HCT116 (cell line): ENCODE data around the gene NLGN4Y. TPM values are rescaled to one million over a fixed set of nuclear protein-coding genes. Genes with fewer than 3 reads are reported as not detected.

Experiments
- ATAC-seq: fragments of 200-7000 bp; cut with Tn5 transposase; 2 replicates; pipeline ENCODE4 v1.9.1; 2020; ENCODE audit warnings: mild to moderate bottlenecking, moderate library complexity
- BruUV-seq: library from RNA; stranded (reverse); fragments of 400-500 nt; replicated peaks from 2 replicates; lab custom pipeline; 2021; lab: Mats Ljungman, UMichigan
- CTCF ChIA-PET: fragments of 300-600 bp; sonication (Branson Sonifier 250); formaldehyde crosslinking; loops from one replicate; lab custom pipeline; 2021; ENCODE audit warnings: antibody characterized with exemption; lab: Charles Lee
- POLR2A ChIA-PET: fragments of 300-600, 350-600 bp; sonication (Branson Sonifier 250); formaldehyde crosslinking; loops from one replicate; lab custom pipeline; 2021; ENCODE audit warnings: antibody characterized with exemption; lab: Charles Lee
- RAD21 ChIA-PET, 2 experiments: fragments of 300-600 bp; sonication (Branson Sonifier 250); formaldehyde crosslinking; loops; one replicate each; lab custom pipeline; 2023; ENCODE audit warnings: low total read pairs in 2 of 2; ENCODE audit not compliant: uncharacterized antibody in 2 of 2, unreplicated experiment in 2 of 2, low non-redundant PET in 1 of 2; lab: Charles Lee
- DNase-seq: peaks from one replicate; pipeline ENCODE4 v3.0.0-alpha.2; 2010; ENCODE audit warnings: low read depth, low spot score
- H2AFZ ChIP-seq: fragments of 200-600 bp; shearing (Covaris generic), sonication (generic); 2 replicates; pipeline ENCODE4 v1.6.1; 2017; ENCODE audit warnings: low read depth, mixed run types, mixed read lengths, antibody characterized with exemption, low read length; ENCODE audit not compliant: poor library complexity, severe bottlenecking
- H3K27ac ChIP-seq: 2 replicates; pipeline ENCODE4 v1.5.1; 2012; ENCODE audit warnings: low read depth, low read length
- H3K27me3 ChIP-seq: fragments of 200-600 bp; sonication (generic); 2 replicates; pipeline ENCODE4 v1.6.1; 2016; ENCODE audit warnings: mixed run types, low read length, mixed read lengths; ENCODE audit not compliant: insufficient read depth
- H3K36me3 ChIP-seq, 2 experiments: fragments of 200-500 bp in 1 of 2; fragments of 200-600 bp in 1 of 2; sonication (Bioruptor generic) in 1 of 2; sonication (generic) in 1 of 2; 2 replicates each; pipeline versions ENCODE4 v1.5.1 to v1.6.1; 2014 to 2016; ENCODE audit warnings: low read length in 2 of 2, inconsistent platforms in 1 of 2, mixed read lengths in 1 of 2, mixed run types in 1 of 2; ENCODE audit not compliant: insufficient read depth in 2 of 2, control insufficient read depth in 1 of 2
- H3K4me1 ChIP-seq, 2 experiments: fragments of 200-600 bp in 1 of 2; sonication (generic) in 1 of 2; 2 replicates each; pipeline versions ENCODE4 v1.5.1 to v1.6.1; 2012 to 2017; ENCODE audit warnings: low read length in 2 of 2, inconsistent platforms in 1 of 2, mild to moderate bottlenecking in 1 of 2, mixed read lengths in 1 of 2, mixed run types in 1 of 2, moderate library complexity in 1 of 2; ENCODE audit not compliant: insufficient read depth in 2 of 2, control insufficient read depth in 1 of 2
- H3K4me2 ChIP-seq: fragments of 200-600 bp; sonication (generic); 2 replicates; pipeline ENCODE4 v1.6.1; 2017; ENCODE audit warnings: mixed run types, low read length, mixed read lengths
- H3K4me3 ChIP-seq, 2 experiments: fragments of 200-600 bp in 1 of 2; sonication (generic) in 1 of 2; replicated peaks in 1 of 2; 2 replicates each; pipeline ENCODE4 v1.5.1; 2011 to 2016; ENCODE audit warnings: low read length in 2 of 2, control low read depth in 1 of 2, low read depth in 1 of 2, mild to moderate bottlenecking in 1 of 2, mixed read lengths in 1 of 2, mixed run types in 1 of 2
- H3K79me2 ChIP-seq: fragments of 200-600 bp; sonication (generic); 2 replicates; pipeline ENCODE4 v1.6.1; 2017; ENCODE audit warnings: mild to moderate bottlenecking, mixed run types, low read length, moderate library complexity, mixed read lengths; ENCODE audit not compliant: insufficient read depth
- H3K9ac ChIP-seq: fragments of 200-600 bp; sonication (generic); 2 replicates; pipeline ENCODE4 v1.6.1; 2016; ENCODE audit warnings: low read length, mixed read lengths
- H3K9me2 ChIP-seq: fragments of 200-600 bp; sonication (generic), shearing (Covaris generic); 2 replicates; pipeline ENCODE4 v1.6.1; 2017; ENCODE audit warnings: mixed run types, mild to moderate bottlenecking, moderate library complexity; ENCODE audit not compliant: insufficient read depth
- H3K9me3 ChIP-seq, 2 experiments: fragments of 200-500 bp in 1 of 2; fragments of 200-600 bp in 1 of 2; sonication (Bioruptor generic) in 1 of 2; sonication (generic) in 1 of 2; 2 replicates each; pipeline ENCODE4 v1.6.1; 2014 to 2017; ENCODE audit warnings: low read length in 2 of 2, mixed read lengths in 2 of 2, inconsistent platforms in 1 of 2, low read depth in 1 of 2, mild to moderate bottlenecking in 1 of 2, mixed run types in 1 of 2, moderate library complexity in 1 of 2; ENCODE audit not compliant: control insufficient read depth in 1 of 2, insufficient read depth in 1 of 2
- H4K20me1 ChIP-seq: fragments of 200-600 bp; sonication (generic), shearing (Covaris generic); 2 replicates; pipeline ENCODE4 v1.6.1; 2017; ENCODE audit warnings: mixed run types, mild to moderate bottlenecking, moderate library complexity; ENCODE audit not compliant: insufficient read depth
- CBX3 ChIP-seq: IDR thresholded peaks from 2 replicates; pipeline ENCODE4 v1.6.1; 2012; ENCODE audit warnings: low read depth
- EGR1 ChIP-seq: IDR thresholded peaks from 2 replicates; pipeline ENCODE4 v1.6.1; 2012; ENCODE audit warnings: low read depth
- EZH2 ChIP-seq: fragments of 200-600 bp; sonication (generic); IDR thresholded peaks from 2 replicates; pipeline ENCODE4 v1.6.1; 2017; ENCODE audit warnings: antibody characterized with exemption, mixed run types
- POLR2AphosphoS5 ChIP-seq: IDR thresholded peaks from 2 replicates; pipeline ENCODE4 v1.6.1; 2011; ENCODE audit warnings: mild to moderate bottlenecking, low read depth, low read length, moderate library complexity
- SRF ChIP-seq: IDR thresholded peaks from 2 replicates; pipeline ENCODE4 v1.6.1; 2012; ENCODE audit warnings: low read depth
- ZNF274 ChIP-seq: fragments of 200-500 bp; sonication (Bioruptor generic); IDR thresholded peaks from 2 replicates; pipeline ENCODE4 v1.6.1; 2014; ENCODE audit warnings: mild to moderate bottlenecking, low read depth, low read length, inconsistent platforms
- intact Hi-C: fragments of 100-400 bp; cut with micrococcal nuclease; formaldehyde crosslinking; loops from 2 replicates; pipeline ENCODE4 v1.10.0; 2022
- total RNA-seq: library from RNA; stranded (reverse); gene quantifications from one replicate; pipeline ENCODE4 v1.2.1, GENCODE V29; 2021; ENCODE audit not compliant: unreplicated experiment
- TF ChIP-seq, protein P1 (sequence below): IDR thresholded peaks from 2 replicates; pipeline ENCODE4 v1.6.1; 2012; ENCODE audit warnings: low read depth
- TF ChIP-seq, protein P2 (sequence below), 3 experiments: fragments of 200-600 bp in 1 of 3; sonication (generic) in 1 of 3; IDR thresholded peaks in 2 of 3; conservative IDR thresholded peaks in 1 of 3; 2 replicates each; pipeline ENCODE4 v1.5.1; 2012 to 2017; ENCODE audit warnings: low read depth in 2 of 3, low read length in 2 of 3, antibody characterized with exemption in 1 of 3, borderline replicate concordance in 1 of 3, control low read depth in 1 of 3, mild to moderate bottlenecking in 1 of 3, mixed read lengths in 1 of 3, mixed run types in 1 of 3, moderate library complexity in 1 of 3; ENCODE audit not compliant: insufficient read depth in 1 of 3

NLGN4Y gene
- total RNA-seq, 1 experiment from 2014 or later = 0.22 TPM

DNA sequence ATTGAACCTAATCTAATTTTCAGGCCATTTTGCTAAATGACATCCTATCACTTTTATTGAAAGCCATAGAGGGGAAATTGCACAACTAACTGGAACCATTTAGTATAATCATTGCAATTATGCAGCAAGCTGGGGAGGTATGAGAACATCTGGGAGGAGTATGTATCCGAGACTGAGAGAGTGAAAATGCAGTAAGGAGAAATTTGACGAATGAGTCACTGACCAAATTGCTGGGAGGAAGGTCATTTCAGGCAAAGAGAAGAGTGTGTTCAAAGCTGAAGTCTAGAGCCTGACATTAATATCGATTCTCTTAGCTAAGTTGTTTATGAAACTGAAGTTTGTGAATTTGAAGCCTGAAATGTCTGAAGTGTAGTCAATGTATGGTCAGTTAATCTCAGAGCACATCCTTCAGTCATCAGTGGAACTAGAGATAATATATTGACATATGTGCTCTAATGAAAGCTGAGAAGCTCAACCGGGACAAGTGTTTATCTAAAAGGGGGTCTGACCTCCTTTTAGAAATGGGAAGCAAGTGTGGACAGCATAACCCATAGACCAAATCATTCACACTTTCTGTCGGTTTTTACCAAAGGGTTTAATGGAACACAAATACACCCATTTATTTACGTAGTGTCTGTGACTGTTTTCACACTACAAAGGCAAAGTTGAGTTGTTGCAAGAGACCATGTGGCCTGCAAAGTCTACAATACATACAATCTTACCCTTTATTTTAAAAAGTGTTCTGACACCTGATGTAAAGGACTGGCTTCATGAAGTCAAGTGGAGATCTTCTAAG is 120.0 kb downstream of the NLGN4Y start (continued):
- TF ChIP-seq, protein P1, sequence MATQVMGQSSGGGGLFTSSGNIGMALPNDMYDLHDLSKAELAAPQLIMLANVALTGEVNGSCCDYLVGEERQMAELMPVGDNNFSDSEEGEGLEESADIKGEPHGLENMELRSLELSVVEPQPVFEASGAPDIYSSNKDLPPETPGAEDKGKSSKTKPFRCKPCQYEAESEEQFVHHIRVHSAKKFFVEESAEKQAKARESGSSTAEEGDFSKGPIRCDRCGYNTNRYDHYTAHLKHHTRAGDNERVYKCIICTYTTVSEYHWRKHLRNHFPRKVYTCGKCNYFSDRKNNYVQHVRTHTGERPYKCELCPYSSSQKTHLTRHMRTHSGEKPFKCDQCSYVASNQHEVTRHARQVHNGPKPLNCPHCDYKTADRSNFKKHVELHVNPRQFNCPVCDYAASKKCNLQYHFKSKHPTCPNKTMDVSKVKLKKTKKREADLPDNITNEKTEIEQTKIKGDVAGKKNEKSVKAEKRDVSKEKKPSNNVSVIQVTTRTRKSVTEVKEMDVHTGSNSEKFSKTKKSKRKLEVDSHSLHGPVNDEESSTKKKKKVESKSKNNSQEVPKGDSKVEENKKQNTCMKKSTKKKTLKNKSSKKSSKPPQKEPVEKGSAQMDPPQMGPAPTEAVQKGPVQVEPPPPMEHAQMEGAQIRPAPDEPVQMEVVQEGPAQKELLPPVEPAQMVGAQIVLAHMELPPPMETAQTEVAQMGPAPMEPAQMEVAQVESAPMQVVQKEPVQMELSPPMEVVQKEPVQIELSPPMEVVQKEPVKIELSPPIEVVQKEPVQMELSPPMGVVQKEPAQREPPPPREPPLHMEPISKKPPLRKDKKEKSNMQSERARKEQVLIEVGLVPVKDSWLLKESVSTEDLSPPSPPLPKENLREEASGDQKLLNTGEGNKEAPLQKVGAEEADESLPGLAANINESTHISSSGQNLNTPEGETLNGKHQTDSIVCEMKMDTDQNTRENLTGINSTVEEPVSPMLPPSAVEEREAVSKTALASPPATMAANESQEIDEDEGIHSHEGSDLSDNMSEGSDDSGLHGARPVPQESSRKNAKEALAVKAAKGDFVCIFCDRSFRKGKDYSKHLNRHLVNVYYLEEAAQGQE = no peak
- TF ChIP-seq EZH2 (no peak), POLR2AphosphoS5 (no peak), SRF (no peak), CBX3 (no peak), ZNF274 (no peak), EGR1 (no peak)

DNA sequence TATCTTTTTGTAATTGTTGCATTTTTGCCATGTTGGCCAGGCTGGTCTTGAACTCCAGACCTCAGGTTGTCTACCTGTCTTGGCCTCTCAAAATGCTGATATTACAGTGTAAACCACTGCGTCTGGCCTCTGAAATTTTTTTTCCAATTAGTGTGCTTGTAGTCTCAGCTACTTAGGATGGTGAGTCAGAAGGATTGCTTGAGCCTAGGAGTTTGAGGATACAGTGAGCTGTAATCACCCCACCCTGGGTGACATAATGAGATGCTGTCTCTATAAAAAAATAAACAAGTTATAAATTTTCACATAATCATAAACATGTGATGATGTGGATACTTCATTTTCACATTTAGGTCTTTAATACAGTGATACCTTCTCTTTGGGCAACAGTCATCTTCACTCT is 154.9 kb downstream of the NLGN4Y start:
- Histone ChIP-seq H3K36me3 (no peaks in the 10 kb centered on the region), H3K27ac (no peak overlapping the region), H3K27me3 (no peaks in the 10 kb centered on the region), H3K9ac (no peak overlapping the region), H3K4me3 (no peak overlapping the region), H4K20me1 (no peaks in the 10 kb centered on the region), H3K79me2 (no peaks in the 10 kb centered on the region), H3K9me2 (no peaks in the 10 kb centered on the region), H3K4me1 (no peaks in the 10 kb centered on the region), H3K9me3 (no peaks in the 10 kb centered on the region), H2AFZ (no peak overlapping the region), H3K4me2 (no peak overlapping the region)
- no peak for DNase-seq
- ChIA-PET POLR2A (no interaction called here), CTCF (no interaction called here), RAD21 (no interaction called here)
- TF ChIP-seq, protein P2, sequence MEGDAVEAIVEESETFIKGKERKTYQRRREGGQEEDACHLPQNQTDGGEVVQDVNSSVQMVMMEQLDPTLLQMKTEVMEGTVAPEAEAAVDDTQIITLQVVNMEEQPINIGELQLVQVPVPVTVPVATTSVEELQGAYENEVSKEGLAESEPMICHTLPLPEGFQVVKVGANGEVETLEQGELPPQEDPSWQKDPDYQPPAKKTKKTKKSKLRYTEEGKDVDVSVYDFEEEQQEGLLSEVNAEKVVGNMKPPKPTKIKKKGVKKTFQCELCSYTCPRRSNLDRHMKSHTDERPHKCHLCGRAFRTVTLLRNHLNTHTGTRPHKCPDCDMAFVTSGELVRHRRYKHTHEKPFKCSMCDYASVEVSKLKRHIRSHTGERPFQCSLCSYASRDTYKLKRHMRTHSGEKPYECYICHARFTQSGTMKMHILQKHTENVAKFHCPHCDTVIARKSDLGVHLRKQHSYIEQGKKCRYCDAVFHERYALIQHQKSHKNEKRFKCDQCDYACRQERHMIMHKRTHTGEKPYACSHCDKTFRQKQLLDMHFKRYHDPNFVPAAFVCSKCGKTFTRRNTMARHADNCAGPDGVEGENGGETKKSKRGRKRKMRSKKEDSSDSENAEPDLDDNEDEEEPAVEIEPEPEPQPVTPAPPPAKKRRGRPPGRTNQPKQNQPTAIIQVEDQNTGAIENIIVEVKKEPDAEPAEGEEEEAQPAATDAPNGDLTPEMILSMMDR (IDR thresholded peaks at IDR 0.05 in 2 of 3, conservative IDR thresholded peaks at IDR 0.05 in 1 of 3; ENCODE audit: borderline replicate concordance in 1 of 3, insufficient read depth in 1 of 3, low read depth in 2 of 3, low read length in 2 of 3) = no peak
- TF ChIP-seq ZNF274 (no peak), CBX3 (no peak)
- BruUV-seq = no TSS peak
- intact Hi-C loops = no loop called here
- ATAC-seq = no peak
